Measurements from ENCODE around the gene NDUFAF2.
"Not testable (repeated sequence)": the region's sequence is repeated elsewhere in the genome, so short reads cannot be mapped to it uniquely, and the experiment has no call there.

The NDUFAF2 gene

GRCh38 chr5:61186634-61187033 lies 241.6 kb downstream of the NDUFAF2 start:
- H3K4me3 ChIP-seq (ENCODE audit: low read depth, low read length): no peak overlapping the region
- ChIA-PET CTCF (no interaction called here), POLR2A (no interaction called here)
- TF ChIP-seq, protein P1, sequence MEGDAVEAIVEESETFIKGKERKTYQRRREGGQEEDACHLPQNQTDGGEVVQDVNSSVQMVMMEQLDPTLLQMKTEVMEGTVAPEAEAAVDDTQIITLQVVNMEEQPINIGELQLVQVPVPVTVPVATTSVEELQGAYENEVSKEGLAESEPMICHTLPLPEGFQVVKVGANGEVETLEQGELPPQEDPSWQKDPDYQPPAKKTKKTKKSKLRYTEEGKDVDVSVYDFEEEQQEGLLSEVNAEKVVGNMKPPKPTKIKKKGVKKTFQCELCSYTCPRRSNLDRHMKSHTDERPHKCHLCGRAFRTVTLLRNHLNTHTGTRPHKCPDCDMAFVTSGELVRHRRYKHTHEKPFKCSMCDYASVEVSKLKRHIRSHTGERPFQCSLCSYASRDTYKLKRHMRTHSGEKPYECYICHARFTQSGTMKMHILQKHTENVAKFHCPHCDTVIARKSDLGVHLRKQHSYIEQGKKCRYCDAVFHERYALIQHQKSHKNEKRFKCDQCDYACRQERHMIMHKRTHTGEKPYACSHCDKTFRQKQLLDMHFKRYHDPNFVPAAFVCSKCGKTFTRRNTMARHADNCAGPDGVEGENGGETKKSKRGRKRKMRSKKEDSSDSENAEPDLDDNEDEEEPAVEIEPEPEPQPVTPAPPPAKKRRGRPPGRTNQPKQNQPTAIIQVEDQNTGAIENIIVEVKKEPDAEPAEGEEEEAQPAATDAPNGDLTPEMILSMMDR (IDR thresholded peaks at IDR 0.05; ENCODE audit: insufficient read depth, low read length, missing control alignments): no peak
- no peak for DNase-seq (ENCODE audit: low read depth, low spot score)

- H3K4me3 ChIP-seq (ENCODE audit: low read depth, low read length); POLR2A ChIA-PET; DNase-seq (ENCODE audit: low read depth, low spot score); CTCF ChIA-PET: not testable (repeated sequence)
These were observed 242.3 kb downstream of the NDUFAF2 start for GRCh38 chr5:61187352-61187751.

DNA sequence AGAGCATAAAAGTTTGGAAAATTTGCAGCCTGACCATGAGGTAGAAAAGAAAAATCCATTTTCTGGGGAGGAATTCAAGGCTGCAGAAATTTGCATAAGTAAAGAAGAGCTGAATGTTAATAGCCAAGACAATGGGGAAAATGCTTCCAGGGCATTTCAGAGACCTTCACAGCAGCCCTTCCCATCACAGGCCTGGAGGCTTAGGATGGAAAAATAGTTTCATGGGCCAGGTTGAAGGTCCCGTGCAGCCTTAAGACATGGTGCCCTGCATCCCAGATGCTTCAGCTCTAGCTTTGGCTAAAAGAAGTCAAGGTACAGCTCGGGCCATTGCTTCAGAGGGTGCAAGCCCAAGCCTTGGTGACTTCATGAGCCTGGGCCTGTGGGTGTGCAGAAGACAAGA lies 242.8 kb downstream of the NDUFAF2 start:
- H3K4me3 ChIP-seq (ENCODE audit: low read depth, low read length); CTCF ChIA-PET; POLR2A ChIA-PET; DNase-seq (ENCODE audit: low read depth, low spot score): not testable (repeated sequence)

GRCh38 chr5:61198606-61199005 lies 253.6 kb downstream of the NDUFAF2 start:
- H3K4me3 ChIP-seq (ENCODE audit: low read depth, low read length): no peak overlapping the region
- TF ChIP-seq, protein P1 (IDR thresholded peaks at IDR 0.05; ENCODE audit: insufficient read depth, low read length, missing control alignments): no peak
- ChIA-PET POLR2A (no interaction called here), CTCF (no interaction called here)
- no peak for DNase-seq (ENCODE audit: low read depth, low spot score)

DNA sequence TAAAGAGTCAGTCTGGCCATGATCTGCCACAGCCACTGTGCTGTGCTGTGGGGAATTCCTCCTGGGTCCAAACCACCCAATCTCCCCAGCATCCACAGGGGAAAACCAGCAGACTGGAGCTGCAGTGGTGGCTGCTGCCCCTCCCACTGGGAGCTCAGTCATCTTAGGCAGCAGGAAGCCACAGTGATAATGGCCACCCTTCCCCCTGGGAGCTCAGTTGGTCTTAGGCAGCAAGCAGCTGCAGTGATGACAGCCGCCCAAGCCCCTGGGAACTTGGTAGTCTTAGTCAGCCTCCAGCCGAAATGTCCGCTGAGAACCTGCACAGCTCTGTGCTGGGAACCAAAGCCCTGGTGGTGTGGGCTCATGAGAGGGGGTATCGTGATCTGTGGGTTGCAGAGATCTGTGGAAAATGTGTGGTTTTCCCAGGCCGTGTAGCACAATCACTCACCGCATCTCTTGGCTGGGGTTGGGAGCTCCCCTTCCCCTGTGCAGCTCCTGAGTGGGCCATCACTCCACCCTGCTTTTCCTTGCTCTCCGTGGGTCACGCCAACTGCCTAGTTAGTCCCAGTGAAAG lies 255.7 kb downstream of the NDUFAF2 start:
- no peak overlapping the region for H3K4me3 ChIP-seq (ENCODE audit: low read depth, low read length)
- no peak for DNase-seq (ENCODE audit: low read depth, low spot score)
- TF ChIP-seq, protein P1 (IDR thresholded peaks at IDR 0.05; ENCODE audit: insufficient read depth, low read length, missing control alignments): no peak
- CTCF ChIA-PET: interaction anchor here (1.1 kb wide), 1 partner anchor 36 kb away, joined by 3 read pairs; no protein-coding TSS in a partner anchor
- POLR2A ChIA-PET: no interaction called here

DNA sequence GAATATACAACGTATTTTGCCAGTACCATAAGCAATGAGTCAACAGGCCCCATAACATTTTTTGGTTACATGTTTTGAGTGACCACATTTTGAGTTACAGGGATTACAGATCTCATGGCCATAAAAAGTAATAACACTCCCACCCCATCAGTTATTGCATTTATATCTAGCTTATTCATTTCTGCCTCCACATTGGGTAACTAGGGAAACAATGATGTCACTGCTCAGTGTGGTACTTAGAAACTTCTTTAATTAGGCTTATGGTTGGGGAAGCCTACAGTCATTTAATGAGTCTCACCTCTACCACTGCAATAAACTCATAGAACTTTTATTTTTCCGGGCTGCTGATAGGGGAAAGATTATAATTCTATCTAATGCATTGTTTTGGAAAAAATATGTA lies 257.2 kb downstream of the NDUFAF2 start:
- TF ChIP-seq, protein P1 (IDR thresholded peaks at IDR 0.05; ENCODE audit: insufficient read depth, low read length, missing control alignments): no peak
- peak; percentile 44 for DNase-seq (ENCODE audit: low read depth, low spot score)
- no peak overlapping the region for H3K4me3 ChIP-seq (ENCODE audit: low read depth, low read length)
- POLR2A ChIA-PET: interaction anchor here (0.8 kb wide), 1 partner anchor 129 kb away, joined by 3 read pairs; the partner anchor contains the start of gene ZSWIM6
- CTCF ChIA-PET: no interaction called here

Data from AG04449 (cell line).